Neural cell (in vitro differentiated cells): ENCODE results near the gene TRIO. TPM values are rescaled to one million over a fixed set of nuclear protein-coding genes. Genes with fewer than 3 reads are reported as not detected.

Experiments used
- H2AFZ ChIP-seq: fragments of 200-600, 300-800 bp; sonication (generic), shearing (Covaris generic); 2 replicates; pipeline ENCODE4 v1.6.0; 2014; ENCODE audit warnings: low read depth, mild to moderate bottlenecking, antibody characterized with exemption, low read length, moderate library complexity
- H3F3A ChIP-seq: fragments of 200-600 bp; shearing (Covaris generic); 2 replicates; pipeline ENCODE4 v1.6.1; 2016; ENCODE audit warnings: mild to moderate bottlenecking, moderate library complexity, mixed read lengths, antibody characterized with exemption, low read length; ENCODE audit not compliant: insufficient read depth, poor library complexity, severe bottlenecking
- H3K27ac ChIP-seq: fragments of 200-600, 300-800 bp; sonication (generic), shearing (Covaris generic); 2 replicates; pipeline ENCODE4 v1.5.1; 2014; ENCODE audit warnings: mild to moderate bottlenecking, low read length, moderate library complexity
- H3K27me3 ChIP-seq: fragments of 300-800, 200-600 bp; sonication (generic), shearing (Covaris generic); 2 replicates; pipeline ENCODE4 v1.6.0; 2014; ENCODE audit warnings: mild to moderate bottlenecking, low read depth, low read length, moderate library complexity; ENCODE audit not compliant: insufficient read depth
- H3K36me3 ChIP-seq: fragments of 300-800, 200-600 bp; sonication (generic), shearing (Covaris generic); 2 replicates; pipeline ENCODE4 v1.5.1; 2014; ENCODE audit warnings: mild to moderate bottlenecking, antibody characterized with exemption, low read length, moderate library complexity; ENCODE audit not compliant: insufficient read depth
- H3K4me2 ChIP-seq: fragments of 300-800, 200-600 bp; sonication (generic), shearing (Covaris generic); 2 replicates; pipeline ENCODE4 v1.6.0; 2014; ENCODE audit warnings: mild to moderate bottlenecking, low read length
- H3K4me3 ChIP-seq: fragments of 300-800, 200-600 bp; sonication (generic), shearing (Covaris generic); 2 replicates; pipeline ENCODE4 v1.5.1; 2014; ENCODE audit warnings: mild to moderate bottlenecking, low read length, moderate library complexity
- H3K79me2 ChIP-seq: fragments of 200-600 bp; shearing (Covaris generic); replicated peaks from 2 replicates; pipeline ENCODE4 v1.6.0; 2014; ENCODE audit warnings: mild to moderate bottlenecking, low read length, moderate library complexity; ENCODE audit not compliant: insufficient read depth
- H3K9ac ChIP-seq: fragments of 300-800, 200-600 bp; sonication (generic), shearing (Covaris generic); 2 replicates; pipeline ENCODE4 v1.6.1; 2016; ENCODE audit warnings: mild to moderate bottlenecking, low read length, mixed read lengths
- H3K9me2 ChIP-seq: fragments of 200-600 bp; shearing (Covaris generic); 2 replicates; pipeline ENCODE4 v1.6.1; 2016; ENCODE audit warnings: mild to moderate bottlenecking, low read length, mixed read lengths; ENCODE audit not compliant: insufficient read depth
- H3K9me3 ChIP-seq: fragments of 200-600, 300-800 bp; sonication (generic), shearing (Covaris generic); 2 replicates; pipeline ENCODE4 v1.6.1; 2016; ENCODE audit warnings: mild to moderate bottlenecking, mixed run types, low read length, moderate library complexity, mixed read lengths
- H4K20me1 ChIP-seq: fragments of 200-600 bp; shearing (Covaris generic); 2 replicates; pipeline ENCODE4 v1.6.1; 2016; ENCODE audit warnings: mild to moderate bottlenecking, mixed run types; ENCODE audit not compliant: insufficient read depth
- EP300 ChIP-seq: fragments of 450-650 bp; conservative IDR thresholded peaks from 2 replicates; pipeline ENCODE4 v1.6.1; 2014; ENCODE audit warnings: antibody characterized with exemption, mild to moderate bottlenecking, moderate library complexity; ENCODE audit not compliant: poor library complexity, severe bottlenecking
- EZH2 ChIP-seq: fragments of 200-600, 300-800 bp; shearing (Covaris generic), sonication (generic); IDR thresholded peaks from 2 replicates; pipeline ENCODE4 v1.6.1; 2014; ENCODE audit warnings: antibody characterized with exemption, low read length, borderline replicate concordance, mild to moderate bottlenecking; ENCODE audit not compliant: insufficient read depth, poor library complexity, severe bottlenecking
- MXI1 ChIP-seq: fragments of 450-650 bp; conservative IDR thresholded peaks from 2 replicates; pipeline ENCODE4 v1.6.1; 2014; ENCODE audit warnings: antibody characterized with exemption, mild to moderate bottlenecking; ENCODE audit not compliant: poor library complexity, severe bottlenecking
- POLR2AphosphoS5 ChIP-seq: IDR thresholded peaks from 2 replicates; pipeline ENCODE4 v1.6.1; 2012
- RAD21 ChIP-seq: fragments of 450-650 bp; conservative IDR thresholded peaks from 2 replicates; pipeline ENCODE4 v1.6.1; 2014; ENCODE audit warnings: antibody characterized with exemption, mild to moderate bottlenecking, moderate library complexity
- SMC3 ChIP-seq: fragments of 450-650 bp; conservative IDR thresholded peaks from 2 replicates; pipeline ENCODE4 v1.6.1; 2014; ENCODE audit warnings: antibody characterized with exemption, mild to moderate bottlenecking, moderate library complexity; ENCODE audit not compliant: poor library complexity
- TAF1 ChIP-seq: IDR thresholded peaks from 2 replicates; pipeline ENCODE4 v1.6.1; 2012; ENCODE audit warnings: low read depth
- polyA plus RNA-seq: library from polyadenylated mRNA; depleted of rRNA; stranded (reverse); fragments of >200 nt; gene quantifications from 2 replicates; pipeline ENCODE4 v1.2.3, GENCODE V29; 2014
- TF ChIP-seq, protein P1 (sequence below): fragments of 450-650 bp; IDR thresholded peaks from 2 replicates; pipeline ENCODE4 v1.5.1; 2014; ENCODE audit warnings: antibody characterized with exemption, mild to moderate bottlenecking, moderate library complexity; ENCODE audit not compliant: poor library complexity, severe bottlenecking
- TF ChIP-seq, protein P2 (sequence below): IDR thresholded peaks from 2 replicates; pipeline ENCODE4 v1.6.1; 2012; ENCODE audit warnings: borderline replicate concordance

TRIO gene
- polyA plus RNA-seq, 1 donor from 2014 or later, result 168 TPM

DNA sequence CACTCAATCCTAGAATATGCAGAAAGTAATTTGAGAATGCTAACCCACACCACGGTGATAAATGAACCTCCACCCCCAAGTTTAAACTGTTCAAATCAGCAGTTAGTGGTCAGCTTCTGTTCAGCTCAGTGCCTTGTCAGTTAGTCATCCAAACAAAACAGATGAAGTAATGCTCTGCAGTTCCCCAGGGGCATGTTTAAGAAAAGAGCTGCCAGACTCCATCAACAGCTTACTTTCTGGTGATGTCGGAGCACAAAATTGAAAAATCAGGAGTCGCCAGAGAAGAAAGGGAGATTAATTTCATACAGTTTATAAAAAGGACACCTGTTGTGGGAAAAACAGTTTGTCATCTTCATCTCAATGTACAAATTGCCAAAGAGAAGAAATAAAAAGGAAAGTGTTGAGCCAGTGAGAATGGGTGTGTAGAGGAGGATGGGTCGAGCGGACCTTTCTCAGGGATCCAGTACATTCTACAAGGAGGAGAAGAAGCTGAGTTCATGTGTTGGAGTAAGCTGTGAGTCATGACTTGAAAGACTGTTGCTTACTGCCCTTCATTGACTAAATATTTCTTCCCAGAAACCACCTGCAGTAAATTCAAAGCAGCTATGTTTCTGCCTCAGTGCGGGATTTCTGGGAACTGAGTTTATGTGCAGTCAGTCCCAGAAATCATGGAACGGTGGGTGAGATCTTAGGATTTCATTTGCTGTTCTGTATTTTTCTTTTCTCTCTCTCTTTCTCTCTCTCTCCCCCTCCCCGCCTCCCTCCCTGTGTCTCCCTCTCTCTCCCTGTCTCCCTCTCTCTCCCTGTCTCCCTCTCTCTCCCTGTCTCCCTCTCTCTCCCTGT lies 13.7 kb downstream of the TRIO start:
- H3K4me2 ChIP-seq, result no peak overlapping the region
- H2AFZ ChIP-seq, result no peak overlapping the region
- H3K27me3 ChIP-seq, result no peaks in the 10 kb centered on the region
- H3F3A ChIP-seq, result no peaks in the 10 kb centered on the region
- H3K9me2 ChIP-seq, result no peaks in the 10 kb centered on the region
- H3K9ac ChIP-seq, result no peak overlapping the region
- H3K9me3 ChIP-seq, result no peaks in the 10 kb centered on the region
- TF ChIP-seq EP300 (peak; percentile 17), SMC3 (no peak), EZH2 (no peak), POLR2AphosphoS5 (peak; percentile 45)
- TF ChIP-seq, protein P1, sequence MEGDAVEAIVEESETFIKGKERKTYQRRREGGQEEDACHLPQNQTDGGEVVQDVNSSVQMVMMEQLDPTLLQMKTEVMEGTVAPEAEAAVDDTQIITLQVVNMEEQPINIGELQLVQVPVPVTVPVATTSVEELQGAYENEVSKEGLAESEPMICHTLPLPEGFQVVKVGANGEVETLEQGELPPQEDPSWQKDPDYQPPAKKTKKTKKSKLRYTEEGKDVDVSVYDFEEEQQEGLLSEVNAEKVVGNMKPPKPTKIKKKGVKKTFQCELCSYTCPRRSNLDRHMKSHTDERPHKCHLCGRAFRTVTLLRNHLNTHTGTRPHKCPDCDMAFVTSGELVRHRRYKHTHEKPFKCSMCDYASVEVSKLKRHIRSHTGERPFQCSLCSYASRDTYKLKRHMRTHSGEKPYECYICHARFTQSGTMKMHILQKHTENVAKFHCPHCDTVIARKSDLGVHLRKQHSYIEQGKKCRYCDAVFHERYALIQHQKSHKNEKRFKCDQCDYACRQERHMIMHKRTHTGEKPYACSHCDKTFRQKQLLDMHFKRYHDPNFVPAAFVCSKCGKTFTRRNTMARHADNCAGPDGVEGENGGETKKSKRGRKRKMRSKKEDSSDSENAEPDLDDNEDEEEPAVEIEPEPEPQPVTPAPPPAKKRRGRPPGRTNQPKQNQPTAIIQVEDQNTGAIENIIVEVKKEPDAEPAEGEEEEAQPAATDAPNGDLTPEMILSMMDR, result no peak
- H4K20me1 ChIP-seq, result peaks cover 53% of the 10 kb centered on the region
- H3K36me3 ChIP-seq, result no peaks in the 10 kb centered on the region
- H3K27ac ChIP-seq, result no peak overlapping the region
- H3K4me3 ChIP-seq, result peak overlapping the region; percentile 31
- H3K79me2 ChIP-seq, result peaks cover 95% of the 10 kb centered on the region

DNA sequence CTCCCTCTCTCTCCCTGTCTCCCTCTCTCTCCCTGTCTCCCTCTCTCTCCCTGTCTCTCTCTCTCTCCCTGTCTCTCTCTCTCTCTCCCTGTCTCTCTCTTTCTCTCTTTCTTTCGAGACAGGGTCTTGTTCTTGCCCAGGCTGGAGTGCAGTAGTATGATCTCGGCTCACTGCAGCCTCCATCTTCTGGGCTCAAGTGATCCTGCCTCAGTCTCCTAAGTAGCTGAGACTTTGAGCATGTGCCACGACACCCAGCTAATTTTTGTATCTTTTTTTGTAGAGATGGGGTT lies 14.3 kb downstream of the TRIO start:
- TF ChIP-seq EP300, result no peak
- no peak for TF ChIP-seq MXI1
- TF ChIP-seq, protein P1, result no peak
- TF ChIP-seq TAF1, result no peak
- no peak for TF ChIP-seq EZH2
- TF ChIP-seq RAD21, result no peak
- TF ChIP-seq POLR2AphosphoS5, result no peak
- TF ChIP-seq, protein P2, sequence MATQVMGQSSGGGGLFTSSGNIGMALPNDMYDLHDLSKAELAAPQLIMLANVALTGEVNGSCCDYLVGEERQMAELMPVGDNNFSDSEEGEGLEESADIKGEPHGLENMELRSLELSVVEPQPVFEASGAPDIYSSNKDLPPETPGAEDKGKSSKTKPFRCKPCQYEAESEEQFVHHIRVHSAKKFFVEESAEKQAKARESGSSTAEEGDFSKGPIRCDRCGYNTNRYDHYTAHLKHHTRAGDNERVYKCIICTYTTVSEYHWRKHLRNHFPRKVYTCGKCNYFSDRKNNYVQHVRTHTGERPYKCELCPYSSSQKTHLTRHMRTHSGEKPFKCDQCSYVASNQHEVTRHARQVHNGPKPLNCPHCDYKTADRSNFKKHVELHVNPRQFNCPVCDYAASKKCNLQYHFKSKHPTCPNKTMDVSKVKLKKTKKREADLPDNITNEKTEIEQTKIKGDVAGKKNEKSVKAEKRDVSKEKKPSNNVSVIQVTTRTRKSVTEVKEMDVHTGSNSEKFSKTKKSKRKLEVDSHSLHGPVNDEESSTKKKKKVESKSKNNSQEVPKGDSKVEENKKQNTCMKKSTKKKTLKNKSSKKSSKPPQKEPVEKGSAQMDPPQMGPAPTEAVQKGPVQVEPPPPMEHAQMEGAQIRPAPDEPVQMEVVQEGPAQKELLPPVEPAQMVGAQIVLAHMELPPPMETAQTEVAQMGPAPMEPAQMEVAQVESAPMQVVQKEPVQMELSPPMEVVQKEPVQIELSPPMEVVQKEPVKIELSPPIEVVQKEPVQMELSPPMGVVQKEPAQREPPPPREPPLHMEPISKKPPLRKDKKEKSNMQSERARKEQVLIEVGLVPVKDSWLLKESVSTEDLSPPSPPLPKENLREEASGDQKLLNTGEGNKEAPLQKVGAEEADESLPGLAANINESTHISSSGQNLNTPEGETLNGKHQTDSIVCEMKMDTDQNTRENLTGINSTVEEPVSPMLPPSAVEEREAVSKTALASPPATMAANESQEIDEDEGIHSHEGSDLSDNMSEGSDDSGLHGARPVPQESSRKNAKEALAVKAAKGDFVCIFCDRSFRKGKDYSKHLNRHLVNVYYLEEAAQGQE, result no peak
- TF ChIP-seq SMC3, result no peak
- no peak overlapping the region for H3K27ac ChIP-seq

More for the DNA sequence above, 14.3 kb downstream of the TRIO start:
- Histone ChIP-seq H3K9ac (no peak overlapping the region), H3F3A (no peaks in the 10 kb centered on the region), H3K9me2 (no peaks in the 10 kb centered on the region), H3K36me3 (no peaks in the 10 kb centered on the region), H2AFZ (no peak overlapping the region), H3K4me2 (no peak overlapping the region), H4K20me1 (peaks cover 53% of the 10 kb centered on the region), H3K79me2 (peaks cover 97% of the 10 kb centered on the region), H3K27me3 (no peaks in the 10 kb centered on the region), H3K4me3 (no peak overlapping the region), H3K9me3 (no peaks in the 10 kb centered on the region)
